Measurements from ENCODE around the gene CD2AP. TPM values are rescaled to one million over a fixed set of nuclear protein-coding genes. Genes with fewer than 3 reads are reported as not detected.

Gene CD2AP
- total RNA-seq, 2 experiments from 2014 or later: 28.3 to 29.2 TPM

- Mint-ChIP-seq H3K27ac (no peak overlapping the region), H3K4me3 (no peak overlapping the region), H3K27me3 (no peaks in the 10 kb centered on the region), H3K4me1 (ENCODE audit: low read depth) (peaks cover 14% of the 10 kb centered on the region), H3K9me3 (no peaks in the 10 kb centered on the region), H3K36me3 (ENCODE audit: low read depth) (no peaks in the 10 kb centered on the region)
- peak; percentile 67 for TF ChIP-seq CTCF (IDR thresholded peaks at IDR 0.05)
- DNase-seq (peak; percentile 19), ATAC-seq (peak; percentile 64)
- intact Hi-C loops (cut with micrococcal nuclease): loop anchor here (1.0 to 2.0 kb wide), 2 partner anchors 149 to 217 kb away; no protein-coding TSS in a partner anchor
- ChIA-PET CTCF (interaction anchor here (0.6 to 5.1 kb wide), 47 partner anchors 9 to 301 kb away, joined by 3 to 103 read pairs (median 5); partner anchors contain the start of gene OPN5), POLR2A (interaction anchor here (0.6 to 0.7 kb wide), 3 partner anchors 11 to 161 kb away, joined by 3 to 6 read pairs (median 4); no protein-coding TSS in a partner anchor)
These were observed 153.7 kb downstream of the CD2AP start for GRCh38 chr6:47631269-47631772.

- H3K27me3 Mint-ChIP-seq: no peaks in the 10 kb centered on the region
- POLR2A ChIA-PET: interaction anchor here (0.6 to 0.7 kb wide), 3 partner anchors 12 to 160 kb away, joined by 3 to 6 read pairs (median 4); no protein-coding TSS in a partner anchor
- CTCF ChIA-PET: interaction anchor here (0.6 to 5.1 kb wide), 47 partner anchors 9 to 300 kb away, joined by 3 to 103 read pairs (median 5); partner anchors contain the start of gene OPN5
- H3K4me3 Mint-ChIP-seq: no peak overlapping the region
- intact Hi-C loops (cut with micrococcal nuclease): loop anchor here (1.0 to 2.0 kb wide), 3 partner anchors 103 to 217 kb away; no protein-coding TSS in a partner anchor
- TF ChIP-seq CTCF (IDR thresholded peaks at IDR 0.05): no peak
- DNase-seq (peak; percentile 3), ATAC-seq (peak; percentile 17)
- peak overlapping the region; percentile 4 for H3K27ac Mint-ChIP-seq
- no peaks in the 10 kb centered on the region for H3K36me3 Mint-ChIP-seq (ENCODE audit: low read depth)
- H3K4me1 Mint-ChIP-seq (ENCODE audit: low read depth): peaks cover 13% of the 10 kb centered on the region
- H3K9me3 Mint-ChIP-seq: no peaks in the 10 kb centered on the region
These were observed 154.2 kb downstream of the CD2AP start for GRCh38 chr6:47631797-47632196.

- DNase-seq (no peak), ATAC-seq (no peak)
- CTCF ChIA-PET: interaction anchor here (0.8 to 5.1 kb wide), 4 partner anchors 20 to 148 kb away, joined by 3 to 103 read pairs (median 26); partner anchors contain the start of gene OPN5
- Mint-ChIP-seq H3K4me3 (no peak overlapping the region), H3K9me3 (no peaks in the 10 kb centered on the region), H3K36me3 (ENCODE audit: low read depth) (no peaks in the 10 kb centered on the region), H3K27ac (no peak overlapping the region), H3K4me1 (ENCODE audit: low read depth) (peaks cover 12% of the 10 kb centered on the region), H3K27me3 (peaks cover 2% of the 10 kb centered on the region)
- TF ChIP-seq CTCF (IDR thresholded peaks at IDR 0.05): no peak
- intact Hi-C loops (cut with micrococcal nuclease): loop anchor here (2.0 kb wide), 1 partner anchor 102 kb away; no protein-coding TSS in a partner anchor
- POLR2A ChIA-PET: no interaction called here
These were observed 155.6 kb downstream of the CD2AP start for GRCh38 chr6:47633141-47633540.

- CTCF ChIA-PET: interaction anchor here (1.3 to 5.1 kb wide), 3 partner anchors 90 to 146 kb away, joined by 3 to 103 read pairs (median 50); partner anchors contain the start of gene OPN5
- no peak overlapping the region for H3K4me3 Mint-ChIP-seq
These were observed 156.8 kb downstream of the CD2AP start for GRCh38 chr6:47634210-47635047.

More at GRCh38 chr6:47634210-47635047, 156.8 kb downstream of the CD2AP start:
- POLR2A ChIA-PET: no interaction called here
- DNase-seq (no peak), ATAC-seq (no peak)
- Mint-ChIP-seq H3K9me3 (no peaks in the 10 kb centered on the region), H3K4me1 (ENCODE audit: low read depth) (peaks cover 12% of the 10 kb centered on the region), H3K36me3 (ENCODE audit: low read depth) (no peaks in the 10 kb centered on the region), H3K27ac (no peak overlapping the region), H3K27me3 (peaks cover 5% of the 10 kb centered on the region)
- TF ChIP-seq CTCF (IDR thresholded peaks at IDR 0.05): no peak
- intact Hi-C loops (cut with micrococcal nuclease): no loop called here
